ENCODE results near the gene SPAG8.
A peak's percentile ranks its signal among the peaks of the same experiment; 100 is the strongest.

SPAG8 gene

GRCh38 chr9:35859310-35859989 is 47.4 kb upstream of the SPAG8 start:
- Histone ChIP-seq H3K4me3 (ENCODE audit: low read length) (no peak overlapping the region), H3F3A (ENCODE audit: insufficient read depth, low read length) (no peaks in the 10 kb centered on the region), H3K27ac (ENCODE audit: low read length) (no peak overlapping the region), H3K79me2 (ENCODE audit: low read length) (no peaks in the 10 kb centered on the region), H3K36me3 (replicated peaks; ENCODE audit: insufficient read depth, low read length) (no peaks in the 10 kb centered on the region), H3K9me3 (replicated peaks; ENCODE audit: insufficient read depth, low read length) (no peaks in the 10 kb centered on the region), H3K4me1 (ENCODE audit: low read length) (no peaks in the 10 kb centered on the region), H3K27me3 (replicated peaks; ENCODE audit: insufficient read depth, low read length) (no peaks in the 10 kb centered on the region), H3K9ac (ENCODE audit: low read length) (no peak overlapping the region), H4K20me1 (ENCODE audit: insufficient read depth, low read length) (no peaks in the 10 kb centered on the region), H3K4me2 (ENCODE audit: low read depth, low read length) (no peak overlapping the region), H2AFZ (ENCODE audit: low read length) (no peak overlapping the region), H3K9me2 (replicated peaks; ENCODE audit: insufficient read depth, low read length) (no peaks in the 10 kb centered on the region)
- TF ChIP-seq CTCF (IDR thresholded peaks at IDR 0.05; ENCODE audit: low read length) = no peak
- TF ChIP-seq EZH2phosphoT487 (IDR thresholded peaks at IDR 0.05; ENCODE audit: low read length) = no peak
- TF ChIP-seq EZH2 (optimal IDR thresholded peaks at IDR 0.05; ENCODE audit: low read depth, low read length) = no peak
- peak; percentile 7 for DNase-seq

GRCh38 chr9:35858458-35858857 is 46.4 kb upstream of the SPAG8 start:
- no peaks in the 10 kb centered on the region for H3K36me3 ChIP-seq (replicated peaks; ENCODE audit: insufficient read depth, low read length)
- H3K27me3 ChIP-seq (replicated peaks; ENCODE audit: insufficient read depth, low read length) = no peaks in the 10 kb centered on the region
- TF ChIP-seq EZH2phosphoT487 (IDR thresholded peaks at IDR 0.05; ENCODE audit: low read length) (no peak), CTCF (IDR thresholded peaks at IDR 0.05; ENCODE audit: low read length) (no peak), EZH2 (optimal IDR thresholded peaks at IDR 0.05; ENCODE audit: low read depth, low read length) (no peak)
- H3K27ac ChIP-seq (ENCODE audit: low read length) = no peak overlapping the region
- no peak overlapping the region for H3K4me2 ChIP-seq (ENCODE audit: low read depth, low read length)
- no peaks in the 10 kb centered on the region for H3K79me2 ChIP-seq (ENCODE audit: low read length)
- no peak for DNase-seq
- no peak overlapping the region for H3K9ac ChIP-seq (ENCODE audit: low read length)
- H3K9me2 ChIP-seq (replicated peaks; ENCODE audit: insufficient read depth, low read length) = no peaks in the 10 kb centered on the region
- no peaks in the 10 kb centered on the region for H4K20me1 ChIP-seq (ENCODE audit: insufficient read depth, low read length)
- no peak overlapping the region for H3K4me3 ChIP-seq (ENCODE audit: low read length)
- no peaks in the 10 kb centered on the region for H3F3A ChIP-seq (ENCODE audit: insufficient read depth, low read length)
- no peaks in the 10 kb centered on the region for H3K4me1 ChIP-seq (ENCODE audit: low read length)
- no peak overlapping the region for H2AFZ ChIP-seq (ENCODE audit: low read length)
- no peaks in the 10 kb centered on the region for H3K9me3 ChIP-seq (replicated peaks; ENCODE audit: insufficient read depth, low read length)

GRCh38 chr9:35856882-35857281 is 44.8 kb upstream of the SPAG8 start:
- Histone ChIP-seq H3K9me2 (replicated peaks; ENCODE audit: insufficient read depth, low read length) (no peaks in the 10 kb centered on the region), H4K20me1 (ENCODE audit: insufficient read depth, low read length) (no peaks in the 10 kb centered on the region), H3K36me3 (replicated peaks; ENCODE audit: insufficient read depth, low read length) (no peaks in the 10 kb centered on the region), H3K27ac (ENCODE audit: low read length) (no peak overlapping the region), H3K9ac (ENCODE audit: low read length) (no peak overlapping the region), H3K4me2 (ENCODE audit: low read depth, low read length) (no peak overlapping the region), H2AFZ (ENCODE audit: low read length) (no peak overlapping the region), H3K9me3 (replicated peaks; ENCODE audit: insufficient read depth, low read length) (no peaks in the 10 kb centered on the region), H3F3A (ENCODE audit: insufficient read depth, low read length) (no peaks in the 10 kb centered on the region), H3K79me2 (ENCODE audit: low read length) (no peaks in the 10 kb centered on the region), H3K27me3 (replicated peaks; ENCODE audit: insufficient read depth, low read length) (no peaks in the 10 kb centered on the region), H3K4me1 (ENCODE audit: low read length) (no peaks in the 10 kb centered on the region), H3K4me3 (ENCODE audit: low read length) (no peak overlapping the region)
- TF ChIP-seq CTCF (IDR thresholded peaks at IDR 0.05; ENCODE audit: low read length) = no peak
- no peak for TF ChIP-seq EZH2phosphoT487 (IDR thresholded peaks at IDR 0.05; ENCODE audit: low read length)
- TF ChIP-seq EZH2 (optimal IDR thresholded peaks at IDR 0.05; ENCODE audit: low read depth, low read length) = no peak
- no peak for DNase-seq

Measured in MM.1S (cell line).